ENCODE data around the gene MBD3L1. TPM values are rescaled to one million over a fixed set of nuclear protein-coding genes. Genes with fewer than 3 reads are reported as not detected.

MBD3L1 gene
- total and polyA plus RNA-seq, 10 of the 15 experiments (the other 5 are each of a cell fraction or from before 2014, with no cell fraction given): not detected

GRCh38 chr19:8832132-8833021 is at the start of gene MBD3L1, which contains the start of gene ZNF558 (continued):
- TF ChIP-seq, protein P1, sequence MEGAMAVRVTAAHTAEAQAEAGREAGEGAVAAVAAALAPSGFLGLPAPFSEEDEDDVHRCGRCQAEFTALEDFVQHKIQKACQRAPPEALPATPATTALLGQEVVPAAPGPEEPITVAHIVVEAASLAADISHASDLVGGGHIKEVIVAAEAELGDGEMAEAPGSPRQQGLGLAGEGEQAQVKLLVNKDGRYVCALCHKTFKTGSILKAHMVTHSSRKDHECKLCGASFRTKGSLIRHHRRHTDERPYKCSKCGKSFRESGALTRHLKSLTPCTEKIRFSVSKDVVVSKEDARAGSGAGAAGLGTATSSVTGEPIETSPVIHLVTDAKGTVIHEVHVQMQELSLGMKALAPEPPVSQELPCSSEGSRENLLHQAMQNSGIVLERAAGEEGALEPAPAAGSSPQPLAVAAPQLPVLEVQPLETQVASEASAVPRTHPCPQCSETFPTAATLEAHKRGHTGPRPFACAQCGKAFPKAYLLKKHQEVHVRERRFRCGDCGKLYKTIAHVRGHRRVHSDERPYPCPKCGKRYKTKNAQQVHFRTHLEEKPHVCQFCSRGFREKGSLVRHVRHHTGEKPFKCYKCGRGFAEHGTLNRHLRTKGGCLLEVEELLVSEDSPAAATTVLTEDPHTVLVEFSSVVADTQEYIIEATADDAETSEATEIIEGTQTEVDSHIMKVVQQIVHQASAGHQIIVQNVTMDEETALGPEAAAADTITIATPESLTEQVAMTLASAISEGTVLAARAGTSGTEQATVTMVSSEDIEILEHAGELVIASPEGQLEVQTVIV (IDR thresholded peaks at IDR 0.05; ENCODE audit: borderline replicate concordance, partially characterized antibody): no peak
- TF ChIP-seq ELK1 (IDR thresholded peaks at IDR 0.05; ENCODE audit: low read depth, low read length): peak; percentile 46; the same call in 1 of the 2 replicates

- no peaks in the 10 kb centered on the region for H3K36me3 ChIP-seq (ENCODE audit: control insufficient read depth in 2 of 2, insufficient read depth in 2 of 2, low read length in 1 of 2)
- SMC1A ChIA-PET (ENCODE audit: uncharacterized antibody, unreplicated experiment): no interaction called here
- POLR2A ChIA-PET: no interaction called here
- DNase-seq (ENCODE audit: low read depth, low spot score) (no peak), FAIRE-seq (no peak), ATAC-seq (no peak)
- 15% methylated on average over 1 of the region's 1 CpG for WGBS (ENCODE audit: insufficient coverage, insufficient replicate concordance, low lambda C conversion rate, missing lambda C conversion rate)
- H4K20me1 ChIP-seq (ENCODE audit: control insufficient read depth, insufficient read depth): no peaks in the 10 kb centered on the region
- RAD21 ChIA-PET (ENCODE audit: unreplicated experiment): no interaction called here
- CTCF ChIA-PET: no interaction called here
- BruUV-seq (replicated peaks): no TSS peak
- TF ChIP-seq TCF12 (IDR thresholded peaks at IDR 0.05; ENCODE audit: low read depth, low read length): no peak
- no peak for TF ChIP-seq ZNF217 (IDR thresholded peaks at IDR 0.05)
- TF ChIP-seq FOXK2 (IDR thresholded peaks at IDR 0.05): no peak
- no peak for TF ChIP-seq MLLT1 (IDR thresholded peaks at IDR 0.05)
- TF ChIP-seq IRF3 (IDR thresholded peaks at IDR 0.05): no peak
- TF ChIP-seq KLF5 (IDR thresholded peaks at IDR 0.05; ENCODE audit: partially characterized antibody): no peak
- H3K79me2 ChIP-seq (ENCODE audit: control insufficient read depth, insufficient read depth, low read length): no peaks in the 10 kb centered on the region
- H3K9me3 ChIP-seq (replicated peaks; ENCODE audit: control insufficient read depth, insufficient read depth, low read length): no peaks in the 10 kb centered on the region; the same call in 2 of the 3 replicates
- in situ Hi-C loops (cut with MboI) (no loop called here), intact Hi-C loops (cut with micrococcal nuclease; ENCODE audit: unreplicated experiment) (no loop called here)
- H3K9ac ChIP-seq (ENCODE audit: control insufficient read depth, insufficient read depth, low read length): no peak overlapping the region
- H3K4me3 ChIP-seq: no peak overlapping the region
- no peak overlapping the region for H3K4me2 ChIP-seq (ENCODE audit: control insufficient read depth, insufficient read depth)
- no peaks in the 10 kb centered on the region for H3K27me3 ChIP-seq (replicated peaks in 1 of 2; ENCODE audit: control insufficient read depth in 2 of 2, insufficient read depth in 2 of 2, low read length in 1 of 2)
- no peak overlapping the region for H3K27ac ChIP-seq (ENCODE audit: control insufficient read depth, insufficient read depth)
- no peak overlapping the region for H2AFZ ChIP-seq (ENCODE audit: control insufficient read depth, low read depth, low read length)
- H3K4me1 ChIP-seq (ENCODE audit: control insufficient read depth, insufficient read depth, low read length): no peaks in the 10 kb centered on the region
These were observed 37.4 kb upstream of the MBD3L1 start for GRCh38 chr19:8794823-8795222.

All from GM12878 (cell line).